Astrocyte (in vitro differentiated cells and primary cell): ENCODE data around the gene TMOD4.

Experiments
- EZH2 ChIP-seq: IDR thresholded peaks from 2 replicates; pipeline ENCODE4 v1.6.1; 2012; ENCODE audit warnings: mild to moderate bottlenecking, low read length, inconsistent platforms; ENCODE audit not compliant: insufficient read depth
- TF ChIP-seq, protein P1 (sequence below): IDR thresholded peaks from 2 replicates; pipeline ENCODE4 v1.5.1; 2011; ENCODE audit warnings: low read depth, mild to moderate bottlenecking, inconsistent platforms, low read length, moderate library complexity; ENCODE audit not compliant: insufficient read depth

DNA sequence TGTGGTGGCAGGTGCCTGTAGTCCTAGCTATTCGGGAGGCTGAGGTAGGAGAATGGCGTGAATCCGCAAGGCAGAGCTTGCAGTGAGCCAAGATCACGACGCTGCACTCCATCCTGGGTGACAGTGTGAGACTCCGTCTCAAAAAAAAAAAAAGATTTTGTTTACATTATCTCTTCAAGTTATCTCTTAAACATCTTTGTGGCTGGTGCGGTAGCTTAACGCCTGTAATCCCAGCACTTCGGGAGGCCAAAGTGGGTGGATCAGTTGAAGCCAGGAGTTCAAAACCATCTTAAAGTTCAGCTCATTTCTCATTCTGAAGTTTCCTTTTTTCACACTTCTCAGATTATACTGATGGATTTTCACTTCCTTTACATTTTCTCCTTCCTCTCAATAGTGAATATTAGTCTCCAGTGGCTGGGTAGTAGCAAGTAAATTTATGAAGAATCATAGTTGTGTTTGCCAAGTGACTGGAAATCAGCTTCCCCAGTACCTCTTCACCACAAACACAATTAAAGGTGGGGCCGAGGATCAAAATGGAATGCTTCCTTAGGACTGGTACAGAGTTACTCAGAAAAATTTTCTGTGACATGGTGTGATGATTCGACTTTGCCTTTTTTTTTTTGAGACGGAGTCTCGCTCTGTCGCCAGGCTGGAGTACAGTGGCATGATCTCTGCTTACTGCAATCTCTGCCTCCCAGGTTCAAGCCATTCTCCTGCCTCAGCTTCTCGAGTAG lies 36.4 kb upstream of the TMOD4 start:
- TF ChIP-seq, protein P1, sequence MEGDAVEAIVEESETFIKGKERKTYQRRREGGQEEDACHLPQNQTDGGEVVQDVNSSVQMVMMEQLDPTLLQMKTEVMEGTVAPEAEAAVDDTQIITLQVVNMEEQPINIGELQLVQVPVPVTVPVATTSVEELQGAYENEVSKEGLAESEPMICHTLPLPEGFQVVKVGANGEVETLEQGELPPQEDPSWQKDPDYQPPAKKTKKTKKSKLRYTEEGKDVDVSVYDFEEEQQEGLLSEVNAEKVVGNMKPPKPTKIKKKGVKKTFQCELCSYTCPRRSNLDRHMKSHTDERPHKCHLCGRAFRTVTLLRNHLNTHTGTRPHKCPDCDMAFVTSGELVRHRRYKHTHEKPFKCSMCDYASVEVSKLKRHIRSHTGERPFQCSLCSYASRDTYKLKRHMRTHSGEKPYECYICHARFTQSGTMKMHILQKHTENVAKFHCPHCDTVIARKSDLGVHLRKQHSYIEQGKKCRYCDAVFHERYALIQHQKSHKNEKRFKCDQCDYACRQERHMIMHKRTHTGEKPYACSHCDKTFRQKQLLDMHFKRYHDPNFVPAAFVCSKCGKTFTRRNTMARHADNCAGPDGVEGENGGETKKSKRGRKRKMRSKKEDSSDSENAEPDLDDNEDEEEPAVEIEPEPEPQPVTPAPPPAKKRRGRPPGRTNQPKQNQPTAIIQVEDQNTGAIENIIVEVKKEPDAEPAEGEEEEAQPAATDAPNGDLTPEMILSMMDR: no peak
- TF ChIP-seq EZH2: no peak
